Heart left ventricle (tissue), 16 donors: Measurements from ENCODE around the gene TMEM132D. TPM values are rescaled to one million over a fixed set of nuclear protein-coding genes. Genes with fewer than 3 reads are reported as not detected.

Source experiments
- ATAC-seq, 4 donors: fragments of 200-7000 bp; cut with Tn5 transposase; one replicate each; pipeline ENCODE4 v1.9.1; 2020 to 2022; ENCODE audit warnings: moderate library complexity in 4 of 4, mild to moderate bottlenecking in 3 of 4, moderate number of reproducible peaks in 1 of 4
- DNase-seq, 5 donors: peaks; one replicate each; pipeline ENCODE4 v3.0.0-alpha.2; 2020
- H3K27ac ChIP-seq, 12 donors: fragments of 200-600 bp; sonication (generic) in 4 of 12; one replicate each; pipeline versions ENCODE4 v1.5.0 to v1.8.0; 2016 to 2022; ENCODE audit warnings: mild to moderate bottlenecking in 2 of 12
- H3K27me3 ChIP-seq, 9 donors: fragments of 200-600 bp; sonication (generic) in 2 of 9; one replicate each; pipeline versions ENCODE4 v1.5.1 to v1.8.0; 2016 to 2022; ENCODE audit warnings: mild to moderate bottlenecking in 3 of 9
- H3K36me3 ChIP-seq, 9 donors: fragments of 200-600 bp; sonication (generic) in 2 of 9; one replicate each; pipeline versions ENCODE4 v1.5.0 to v1.8.0; 2018 to 2022; ENCODE audit warnings: mild to moderate bottlenecking in 2 of 9
- H3K4me1 ChIP-seq, 12 donors: fragments of 200-600 bp; sonication (generic) in 4 of 12; one replicate each; pipeline versions ENCODE4 v1.5.0 to v1.8.0; 2016 to 2022; ENCODE audit warnings: mild to moderate bottlenecking in 3 of 12
- H3K4me3 ChIP-seq, 12 donors: fragments of 200-600 bp; sonication (generic) in 4 of 12; one replicate each; pipeline versions ENCODE4 v1.5.0 to v1.8.0; 2017 to 2022; ENCODE audit warnings: mild to moderate bottlenecking in 9 of 12, moderate library complexity in 4 of 12
- H3K9me3 ChIP-seq, 12 donors: fragments of 200-600 bp; sonication (generic) in 4 of 12; one replicate each; pipeline versions ENCODE4 v1.5.0 to v1.8.0; 2016 to 2022; ENCODE audit warnings: mild to moderate bottlenecking in 1 of 12
- POLR2A ChIP-seq, 2 donors: fragments of 450-650 bp; IDR thresholded peaks; one replicate each; pipeline ENCODE4 v1.6.1; 2017; ENCODE audit warnings: antibody characterized with exemption in 2 of 2, mild to moderate bottlenecking in 2 of 2, moderate library complexity in 2 of 2
- WGBS, 4 donors: extraction: QIAGEN DNeasy Blood & Tissue Kit in 2 of 4; methylation state at CpG; one replicate each; pipeline versions ENCODE4 v1.1.5 to v1.1.7; 2013 to 2018; 5-methylcytosine and 5-hydroxymethylcytosine counted together
- intact Hi-C, 10 donors: fragments of 100-400 bp; cut with DNase I; formaldehyde crosslinking; loops; one replicate each; pipeline versions ENCODE4 v1.11.1 to v1.14.2; 2022
- polyA plus RNA-seq, 2 donors: library from polyadenylated mRNA; stranded (reverse); fragments of 200-250 nt; gene quantifications; one replicate each; pipeline ENCODE4 v1.2.3, GENCODE V29; 2013
- total RNA-seq, 9 donors: library from RNA; depleted of rRNA in 2 of 9; stranded (reverse); fragments of >200 nt in 2 of 9; fragmentation: NEBNext Ultra II Directional in 3 of 9; extraction: Animal tissue kit (Norgen Biotek cat#: 25700) in 3 of 9; gene quantifications; one replicate each; pipeline versions ENCODE4 v1.1.0 to v1.2.4, GENCODE V29; 2016 to 2023
- TF ChIP-seq, protein P1 (sequence below), 12 donors: fragments of 200-600 bp; sonication (generic) in 4 of 12; IDR thresholded peaks; one replicate each; pipeline versions ENCODE4 v1.5.0 to v1.8.0; 2018 to 2022; ENCODE audit warnings: antibody characterized with exemption in 12 of 12, mild to moderate bottlenecking in 5 of 12
- donor health status: ischemic (EF 13 %, LVEDD 7.1; RV severe dilation, severe dysfunction).
- donor health status: healthy with polysubstance abuse.
- donor health status: DM: no; HTN: yes; CAD: no.
- donor health status: DM: no; HTN: no; CAD: no.
- donor health status: ischemic (EF 25% LVEDD 6.9; RV normal size, moderate dysfunction).
- donor health status: ischemic (EF 25% LVEDD 5.7; RV mildly dilated, moderate dysfunction).
- donor health status: healthy.
- donor health status: DM: yes; HTN: yes; CAD: no.
- donor health status: ischemic (EF 35%, LVEDD 5.7; RV mildly dilated, moderate dysfunction).
- donor health status: nonischemic (EF 11% LVEDD 7.7; RV severe dilation, severe dysfunction).
- donor health status: DM: yes; HTN: yes; CAD: no.
- donor health status: PGD.
- donor health status: ischemic (EF 29% LVEDD 5.4; RV normal size, mild dysfunction).
- donor health status: nonischemic (EF 23%, LVEDD 6.1; RV moderate dilation, normal function).

Gene TMEM132D
- total and polyA plus RNA-seq, 11 donors: not detected

DNA sequence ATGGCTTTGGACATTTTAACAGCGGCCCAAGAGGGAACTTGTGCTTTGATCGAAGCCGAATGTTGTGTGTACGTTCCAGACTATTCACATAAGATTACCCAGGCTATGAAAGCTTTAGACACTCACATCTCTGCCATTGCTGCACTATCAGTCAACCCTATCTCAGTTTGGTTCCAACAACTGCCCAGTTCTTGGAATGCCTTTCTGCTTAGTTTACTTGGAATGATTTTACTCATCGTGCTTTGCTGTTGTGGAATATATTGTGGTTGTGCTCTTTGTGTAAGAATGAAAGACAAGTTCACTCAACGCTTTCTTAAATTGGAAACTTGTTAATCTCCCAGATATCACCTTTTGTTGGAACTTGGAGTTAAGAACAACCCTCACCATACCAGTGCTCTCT is 552.3 kb downstream of the TMEM132D start:
- no peak overlapping the region for H3K27ac ChIP-seq
- no peak for TF ChIP-seq POLR2A (IDR thresholded peaks at IDR 0.05)
- TF ChIP-seq, protein P1, sequence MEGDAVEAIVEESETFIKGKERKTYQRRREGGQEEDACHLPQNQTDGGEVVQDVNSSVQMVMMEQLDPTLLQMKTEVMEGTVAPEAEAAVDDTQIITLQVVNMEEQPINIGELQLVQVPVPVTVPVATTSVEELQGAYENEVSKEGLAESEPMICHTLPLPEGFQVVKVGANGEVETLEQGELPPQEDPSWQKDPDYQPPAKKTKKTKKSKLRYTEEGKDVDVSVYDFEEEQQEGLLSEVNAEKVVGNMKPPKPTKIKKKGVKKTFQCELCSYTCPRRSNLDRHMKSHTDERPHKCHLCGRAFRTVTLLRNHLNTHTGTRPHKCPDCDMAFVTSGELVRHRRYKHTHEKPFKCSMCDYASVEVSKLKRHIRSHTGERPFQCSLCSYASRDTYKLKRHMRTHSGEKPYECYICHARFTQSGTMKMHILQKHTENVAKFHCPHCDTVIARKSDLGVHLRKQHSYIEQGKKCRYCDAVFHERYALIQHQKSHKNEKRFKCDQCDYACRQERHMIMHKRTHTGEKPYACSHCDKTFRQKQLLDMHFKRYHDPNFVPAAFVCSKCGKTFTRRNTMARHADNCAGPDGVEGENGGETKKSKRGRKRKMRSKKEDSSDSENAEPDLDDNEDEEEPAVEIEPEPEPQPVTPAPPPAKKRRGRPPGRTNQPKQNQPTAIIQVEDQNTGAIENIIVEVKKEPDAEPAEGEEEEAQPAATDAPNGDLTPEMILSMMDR (IDR thresholded peaks at IDR 0.05): no peak
- no peak for DNase-seq
- H3K9me3 ChIP-seq: peaks cover 0 to 6% (median 0%) of the 10 kb centered on the region in 12 donors
- H3K36me3 ChIP-seq: no peaks in the 10 kb centered on the region
- H3K27me3 ChIP-seq: no peaks in the 10 kb centered on the region
- H3K4me1 ChIP-seq: no peaks in the 10 kb centered on the region
- ATAC-seq: no peak
- intact Hi-C loops: no loop called here
- 83 to 87% (median 84%) methylated on average over 6 of the region's 6 CpGs for WGBS, 4 donors
- H3K4me3 ChIP-seq: no peak overlapping the region

GRCh38 chr12:129339336-129339735 is 564.5 kb downstream of the TMEM132D start:
- H3K36me3 ChIP-seq: no peaks in the 10 kb centered on the region
- H3K4me3 ChIP-seq: no peak overlapping the region
- H3K9me3 ChIP-seq: peaks cover 0 to 23% (median 9%) of the 10 kb centered on the region in 12 donors
- TF ChIP-seq POLR2A (IDR thresholded peaks at IDR 0.05): no peak
- TF ChIP-seq, protein P1 (IDR thresholded peaks at IDR 0.05): no peak
- no peaks in the 10 kb centered on the region for H3K27me3 ChIP-seq
- no peaks in the 10 kb centered on the region for H3K4me1 ChIP-seq
- WGBS, 4 donors: 32 to 46% (median 36%) methylated on average over 7 of the region's 7 CpGs
- H3K27ac ChIP-seq: no peak overlapping the region
- intact Hi-C loops: no loop called here
- DNase-seq (no peak), ATAC-seq (no peak)

- 84 to 90% (median 87%) methylated on average over 17 of the region's 17 CpGs for WGBS, 4 donors
- ATAC-seq (no peak), DNase-seq (no peak)
- intact Hi-C loops: no loop called here
- Histone ChIP-seq H3K9me3 (peaks cover 0 to 26% (median 9%) of the 10 kb centered on the region in 12 donors), H3K36me3 (no peaks in the 10 kb centered on the region), H3K4me3 (no peak overlapping the region), H3K27ac (no peak overlapping the region), H3K4me1 (no peaks in the 10 kb centered on the region), H3K27me3 (no peaks in the 10 kb centered on the region)
- no peak for TF ChIP-seq POLR2A (IDR thresholded peaks at IDR 0.05)
- TF ChIP-seq, protein P1 (IDR thresholded peaks at IDR 0.05): no peak
These were observed 566.4 kb downstream of the TMEM132D start for GRCh38 chr12:129337413-129337812.

- intact Hi-C loops: no loop called here
- no peaks in the 10 kb centered on the region for H3K4me1 ChIP-seq
- TF ChIP-seq POLR2A (IDR thresholded peaks at IDR 0.05): no peak
- TF ChIP-seq, protein P1 (IDR thresholded peaks at IDR 0.05): no peak
- H3K4me3 ChIP-seq: no peak overlapping the region
- no peaks in the 10 kb centered on the region for H3K36me3 ChIP-seq
- no peak overlapping the region for H3K27ac ChIP-seq
- H3K27me3 ChIP-seq: no peaks in the 10 kb centered on the region
- H3K9me3 ChIP-seq: peaks cover 0 to 26% (median 9%) of the 10 kb centered on the region in 12 donors
- DNase-seq (no peak), ATAC-seq (no peak)
These were observed 568.1 kb downstream of the TMEM132D start for GRCh38 chr12:129335773-129336172.
